Fibroblast of peridontal ligament (primary cell): ENCODE results near the gene UCKL1.
A peak's percentile ranks its signal among the peaks of the same experiment; 100 is the strongest.
"Not testable (repeated sequence)": the region's sequence is repeated elsewhere in the genome, so short reads cannot be mapped to it uniquely, and the experiment has no call there.

Experiments used
- DNase-seq: peaks from one replicate; pipeline ENCODE4 v3.0.0-alpha.2; 2010; ENCODE audit errors: extremely low read depth

The UCKL1 gene

GRCh38 chr20:63919130-63919529, 37.1 kb downstream of the UCKL1 start:
- no peak for DNase-seq

GRCh38 chr20:63917811-63918210, 38.4 kb downstream of the UCKL1 start:
- DNase-seq = no peak

- DNase-seq = not testable (repeated sequence)
Observed at GRCh38 chr20:63916371-63916939, 39.8 kb downstream of the UCKL1 start.

GRCh38 chr20:63915471-63915870, 40.7 kb downstream of the UCKL1 start:
- no peak for DNase-seq

GRCh38 chr20:63913768-63914167, 42.4 kb downstream of the UCKL1 start:
- DNase-seq = no peak

GRCh38 chr20:63911176-63911575, 45.0 kb downstream of the UCKL1 start:
- DNase-seq = peak; percentile 18

- DNase-seq = no peak
Observed at GRCh38 chr20:63908008-63908682, 48.1 kb downstream of the UCKL1 start.

GRCh38 chr20:63903796-63904561, 52.2 kb downstream of the UCKL1 start:
- DNase-seq = no peak

GRCh38 chr20:63900413-63900812, 55.8 kb downstream of the UCKL1 start:
- no peak for DNase-seq

- no peak for DNase-seq
Observed at GRCh38 chr20:63898882-63899558, 57.2 kb downstream of the UCKL1 start.

- no peak for DNase-seq
Observed at GRCh38 chr20:63897978-63898561, 58.1 kb downstream of the UCKL1 start.

GRCh38 chr20:63896264-63897105, 59.7 kb downstream of the UCKL1 start:
- peak; percentile 24 for DNase-seq

GRCh38 chr20:63895952-63896263, 60.3 kb downstream of the UCKL1 start:
- DNase-seq = peak; percentile 30

GRCh38 chr20:63895202-63895951, 60.8 kb downstream of the UCKL1 start:
- no peak for DNase-seq

- DNase-seq = peak; percentile 88
Observed at GRCh38 chr20:63894358-63895201, 61.6 kb downstream of the UCKL1 start, which contains the start of gene DNAJC5. DNAJC5 (plus strand) TSS chr20:63895126; CDS start chr20:63928346, 33,220 bp downstream.

- no peak for DNase-seq
Observed at GRCh38 chr20:63893999-63894357, 62.2 kb downstream of the UCKL1 start.

- no peak for DNase-seq
Observed at GRCh38 chr20:63892402-63892801, 63.8 kb downstream of the UCKL1 start.

- DNase-seq = no peak
Observed at GRCh38 chr20:63891061-63892002, 64.9 kb downstream of the UCKL1 start.
